GM12891 (cell line): ENCODE measurements around the gene RBFOX1.

ENCODE experiments used
- PAX5 ChIP-seq: IDR thresholded peaks from 2 replicates; pipeline ENCODE4 v1.6.1; 2011; ENCODE audit warnings: low read length, moderate library complexity, mild to moderate bottlenecking; ENCODE audit not compliant: insufficient read depth, severe bottlenecking
- POLR2A ChIP-seq: IDR thresholded peaks from 2 replicates; pipeline ENCODE4 v1.6.1; 2011; ENCODE audit warnings: low read depth, low read length, control low read depth
- POLR2AphosphoS5 ChIP-seq: IDR thresholded peaks from 2 replicates; pipeline ENCODE4 v1.6.1; 2011; ENCODE audit warnings: low read depth, low read length, control low read depth
- POU2F2 ChIP-seq: IDR thresholded peaks from 2 replicates; pipeline ENCODE4 v1.6.1; 2011; ENCODE audit warnings: low read depth, mild to moderate bottlenecking, control low read depth, low read length, moderate library complexity
- SPI1 ChIP-seq: IDR thresholded peaks from 2 replicates; pipeline ENCODE4 v1.6.1; 2011; ENCODE audit warnings: low read depth, low read length, control low read depth
- TAF1 ChIP-seq: IDR thresholded peaks from 2 replicates; pipeline ENCODE4 v1.6.1; 2011; ENCODE audit warnings: low read depth, low read length, control low read depth

- TF ChIP-seq POLR2AphosphoS5: no peak
- TF ChIP-seq TAF1: no peak
- no peak for TF ChIP-seq POLR2A
- TF ChIP-seq PAX5: no peak
- TF ChIP-seq SPI1: no peak
- no peak for TF ChIP-seq POU2F2
Measured at GRCh38 chr16:7336742-7337141, 4.1 kb downstream of the RBFOX1 start.
